A549 (cell line): ENCODE results near the gene STK17A.

Experiments used
- CTCF ChIP-seq: fragments of >200 bp; sonication (Bioruptor Twin); formaldehyde crosslinking; IDR thresholded peaks from 3 replicates; pipeline ENCODE4 v1.5.1; 2016
- EP300 ChIP-seq, 2 experiments: fragments of >200 bp; sonication (Bioruptor Twin); formaldehyde crosslinking; IDR thresholded peaks; 2 replicates in 1 of 2; 3 replicates in 1 of 2; pipeline ENCODE4 v1.6.1; 2016 to 2017
- HDAC2 ChIP-seq: fragments of 200-600 bp; sonication (generic); IDR thresholded peaks from 2 replicates; pipeline ENCODE4 v1.6.1; 2016
- HMGXB4 ChIP-seq: fragments of 250-450 bp; sonication (Bioruptor Pico); IDR thresholded peaks from 2 replicates; pipeline ENCODE4 v1.5.0; 2021; ENCODE audit warnings: mild to moderate bottlenecking, moderate library complexity, borderline replicate concordance
- MAFK ChIP-seq: fragments of 450-650 bp; IDR thresholded peaks from 2 replicates; pipeline ENCODE4 v1.6.1; 2014; ENCODE audit not compliant: partially characterized antibody
- MAZ ChIP-seq: fragments of 150-350 bp; IDR thresholded peaks from 2 replicates; pipeline ENCODE4 v1.6.1; 2014; ENCODE audit warnings: antibody characterized with exemption, low read depth, low read length, borderline replicate concordance
- PBX3 ChIP-seq: IDR thresholded peaks from 2 replicates; pipeline ENCODE4 v1.6.1; 2012
- POLR2A ChIP-seq: IDR thresholded peaks from 2 replicates; pipeline ENCODE4 v1.6.1; 2012; ENCODE audit warnings: mild to moderate bottlenecking, low read length
- REST ChIP-seq: fragments of 200-600 bp; sonication (generic); IDR thresholded peaks from 2 replicates; pipeline ENCODE4 v1.6.1; 2016; ENCODE audit warnings: antibody characterized with exemption, mild to moderate bottlenecking, moderate library complexity
- USF2 ChIP-seq: fragments of 450-650 bp; IDR thresholded peaks from 2 replicates; pipeline ENCODE4 v1.6.1; 2014; ENCODE audit warnings: antibody characterized with exemption
- ZNF302 ChIP-seq: fragments of 250-450 bp; sonication (Bioruptor Pico); IDR thresholded peaks from 2 replicates; pipeline ENCODE4 v1.9.0; 2021; ENCODE audit warnings: inconsistent platforms, mild to moderate bottlenecking, moderate library complexity

GRCh38 chr7:43625453-43625852, 42.5 kb downstream of the STK17A start:
- TF ChIP-seq HMGXB4: no peak
- no peak for TF ChIP-seq POLR2A
- TF ChIP-seq CTCF: no peak
- no peak for TF ChIP-seq EP300 (IDR thresholded peaks at IDR 0.05)
- no peak for TF ChIP-seq REST
- no peak for TF ChIP-seq ZNF302
- TF ChIP-seq USF2: no peak
- no peak for TF ChIP-seq PBX3
- no peak for TF ChIP-seq MAZ
- TF ChIP-seq MAFK: no peak
- no peak for TF ChIP-seq HDAC2
